Naive B cell (primary cell): ENCODE measurements around the gene RNF125. TPM values are rescaled to one million over a fixed set of nuclear protein-coding genes. Genes with fewer than 3 reads are reported as not detected.
"Not testable (repeated sequence)": the region's sequence is repeated elsewhere in the genome, so short reads cannot be mapped to it uniquely, and the experiment has no call there.

Experiments
- ATAC-seq, 2 donors: fragments of 150-1000 bp; cut with Tn5 transposase; 2 replicates each; pipeline ENCODE4 v1.10.0; 2021; ENCODE audit warnings: low read depth in 2 of 2, mild to moderate bottlenecking in 2 of 2, moderate library complexity in 2 of 2
- DNase-seq: peaks from one replicate; pipeline ENCODE4 v3.0.0; 2022
- H3K27ac Mint-ChIP-seq, 6 donors: one replicate each; pipeline ENCODE4 v1.8.0; 2020 to 2022; ENCODE audit warnings: mild to moderate bottlenecking in 6 of 6, mixed read lengths in 6 of 6, moderate library complexity in 5 of 6, inconsistent platforms in 2 of 6
- H3K27me3 Mint-ChIP-seq, 3 donors: one replicate each; pipeline ENCODE4 v1.8.0; 2021 to 2022; ENCODE audit warnings: mixed read lengths in 3 of 3, mild to moderate bottlenecking in 1 of 3
- H3K36me3 Mint-ChIP-seq, 2 donors: one replicate each; pipeline ENCODE4 v1.8.0; 2020 to 2022; ENCODE audit warnings: mixed read lengths in 2 of 2, inconsistent platforms in 1 of 2, mild to moderate bottlenecking in 1 of 2
- H3K4me1 Mint-ChIP-seq, 3 donors: one replicate each; pipeline ENCODE4 v1.8.0; 2020 to 2022; ENCODE audit warnings: mixed read lengths in 3 of 3, inconsistent platforms in 1 of 3, mild to moderate bottlenecking in 1 of 3, moderate library complexity in 1 of 3
- H3K4me3 Mint-ChIP-seq, 8 donors: one replicate each; pipeline ENCODE4 v1.8.0; 2020 to 2022; ENCODE audit warnings: mild to moderate bottlenecking in 8 of 8, mixed read lengths in 8 of 8, moderate library complexity in 8 of 8, inconsistent platforms in 2 of 8
- H3K9me3 Mint-ChIP-seq, 7 donors: one replicate each; pipeline ENCODE4 v1.8.0; 2020 to 2022; ENCODE audit warnings: mixed read lengths in 7 of 7, mild to moderate bottlenecking in 5 of 7, inconsistent platforms in 2 of 7, moderate library complexity in 1 of 7
- polyA plus RNA-seq, 6 donors: library from polyadenylated mRNA; unstranded; fragments of 300-500 nt; fragmentation: Illumina TruSeq; gene quantifications; one replicate each; pipeline ENCODE4 v1.2.3, GENCODE V29; 2021; ENCODE audit warnings: low read depth in 6 of 6

RNF125 gene
- polyA plus RNA-seq, 6 donors from 2014 or later: 8.9 to 21.2 (median 17.9) TPM

GRCh38 chr18:32001141-32001540, 17.5 kb upstream of the RNF125 start:
- H3K27me3 Mint-ChIP-seq: peaks cover 0 to 13% (median 0%) of the 10 kb centered on the region in 3 donors
- not testable (repeated sequence) for H3K27ac Mint-ChIP-seq, DNase-seq, ATAC-seq, H3K9me3 Mint-ChIP-seq, H3K4me1 Mint-ChIP-seq, H3K4me3 Mint-ChIP-seq, H3K36me3 Mint-ChIP-seq

- DNase-seq, H3K4me1 Mint-ChIP-seq, H3K27ac Mint-ChIP-seq, H3K4me3 Mint-ChIP-seq, ATAC-seq, H3K36me3 Mint-ChIP-seq, H3K9me3 Mint-ChIP-seq: not testable (repeated sequence)
- peaks cover 0 to 13% (median 0%) of the 10 kb centered on the region in 3 donors for H3K27me3 Mint-ChIP-seq
Observed at GRCh38 chr18:32003822-32004221, 14.8 kb upstream of the RNF125 start.

- no peak for DNase-seq
Observed at GRCh38 chr18:32010124-32010721, 8.4 kb upstream of the RNF125 start.

GRCh38 chr18:32011193-32011592, 7.4 kb upstream of the RNF125 start:
- H3K27me3 Mint-ChIP-seq: no peaks in the 10 kb centered on the region
- DNase-seq (no peak), ATAC-seq (no peak)
- peaks cover 0 to 5% (median 5%) of the 10 kb centered on the region in 3 donors for H3K4me1 Mint-ChIP-seq
- H3K27ac Mint-ChIP-seq: no peak overlapping the region
- no peak overlapping the region for H3K4me3 Mint-ChIP-seq
- no peaks in the 10 kb centered on the region for H3K36me3 Mint-ChIP-seq
- H3K9me3 Mint-ChIP-seq: no peaks in the 10 kb centered on the region

More at GRCh38 chr18:32010124-32010721, 8.4 kb upstream of the RNF125 start:
- H3K36me3 Mint-ChIP-seq: no peaks in the 10 kb centered on the region
- H3K27me3 Mint-ChIP-seq: no peaks in the 10 kb centered on the region
- no peaks in the 10 kb centered on the region for H3K4me1 Mint-ChIP-seq
- H3K9me3 Mint-ChIP-seq: no peaks in the 10 kb centered on the region
- no peak for ATAC-seq
- H3K4me3 Mint-ChIP-seq: no peak overlapping the region
- H3K27ac Mint-ChIP-seq: no peak overlapping the region

- Mint-ChIP-seq H3K4me1 (peaks cover 26 to 45% (median 38%) of the 10 kb centered on the region in 3 donors), H3K36me3 (no peaks in the 10 kb centered on the region), H3K27me3 (no peaks in the 10 kb centered on the region), H3K4me3 (peak overlapping the region; percentile 94 to 100 (median 98)), H3K27ac (peak overlapping the region; percentile 84 to 98 (median 97)), H3K9me3 (no peaks in the 10 kb centered on the region)
- ATAC-seq: peak; percentile 19 to 29
- DNase-seq: peak; percentile 60
Observed at GRCh38 chr18:32019251-32019948, 775 bp downstream of the RNF125 start.

- ATAC-seq: peak; percentile 2 to 3
- not testable (repeated sequence) for H3K36me3 Mint-ChIP-seq, H3K9me3 Mint-ChIP-seq, DNase-seq, H3K27me3 Mint-ChIP-seq
- Mint-ChIP-seq H3K4me1 (peaks cover 29 to 46% (median 43%) of the 10 kb centered on the region in 3 donors), H3K27ac (peak overlapping the region; percentile 72 to 98 (median 92)), H3K4me3 (peak overlapping the region; percentile 94 to 100 (median 98))
Observed at GRCh38 chr18:32019949-32020625, 1.5 kb downstream of the RNF125 start.

GRCh38 chr18:32021756-32022564, 3.3 kb downstream of the RNF125 start:
- H3K36me3 Mint-ChIP-seq: no peaks in the 10 kb centered on the region
- DNase-seq (no peak), ATAC-seq (no peak)
- H3K4me1 Mint-ChIP-seq: peaks cover 39 to 56% (median 55%) of the 10 kb centered on the region in 3 donors
- no peaks in the 10 kb centered on the region for H3K9me3 Mint-ChIP-seq
- H3K4me3 Mint-ChIP-seq: peak overlapping the region in 1 of 8 donors; percentile 36
- H3K27me3 Mint-ChIP-seq: no peaks in the 10 kb centered on the region
- H3K27ac Mint-ChIP-seq: peak overlapping the region in 4 of 6 donors; percentile 10 to 75 (median 24)

GRCh38 chr18:32025744-32026143, 7.1 kb downstream of the RNF125 start:
- Mint-ChIP-seq H3K27me3 (no peaks in the 10 kb centered on the region), H3K4me1 (peaks cover 30 to 44% (median 40%) of the 10 kb centered on the region in 3 donors), H3K4me3 (peak overlapping the region; percentile 23 to 76 (median 45)), H3K36me3 (no peaks in the 10 kb centered on the region), H3K27ac (peak overlapping the region in 2 of 6 donors; percentile 45 to 92), H3K9me3 (no peaks in the 10 kb centered on the region)
- no peak for DNase-seq
- no peak for ATAC-seq

- Mint-ChIP-seq H3K27ac (peak overlapping the region in 3 of 6 donors; percentile 16 to 80 (median 74)), H3K36me3 (no peaks in the 10 kb centered on the region), H3K4me1 (peaks cover 30 to 38% (median 34%) of the 10 kb centered on the region in 3 donors), H3K4me3 (peak overlapping the region in 7 of 8 donors; percentile 35 to 80 (median 76)), H3K27me3 (no peaks in the 10 kb centered on the region), H3K9me3 (no peaks in the 10 kb centered on the region)
- no peak for ATAC-seq
- no peak for DNase-seq
Observed at GRCh38 chr18:32026491-32027086, 8.0 kb downstream of the RNF125 start.

- no peak overlapping the region for H3K4me3 Mint-ChIP-seq
- H3K27me3 Mint-ChIP-seq: no peaks in the 10 kb centered on the region
- ATAC-seq: no peak
- peaks cover 23 to 47% (median 25%) of the 10 kb centered on the region in 3 donors for H3K4me1 Mint-ChIP-seq
- no peak for DNase-seq
- H3K36me3 Mint-ChIP-seq: no peaks in the 10 kb centered on the region
- peak overlapping the region in 1 of 6 donors; percentile 48 for H3K27ac Mint-ChIP-seq
- H3K9me3 Mint-ChIP-seq: no peaks in the 10 kb centered on the region
Observed at GRCh38 chr18:32029558-32029957, 10.9 kb downstream of the RNF125 start.

GRCh38 chr18:32032609-32033008, 14.0 kb downstream of the RNF125 start:
- H3K4me3 Mint-ChIP-seq: no peak overlapping the region

GRCh38 chr18:32036506-32037180, 18.0 kb downstream of the RNF125 start:
- peaks cover 29 to 49% (median 38%) of the 10 kb centered on the region in 3 donors for H3K4me1 Mint-ChIP-seq
- DNase-seq: no peak
- H3K27ac Mint-ChIP-seq: peak overlapping the region in 3 of 6 donors; percentile 26 to 82 (median 70)
- H3K36me3 Mint-ChIP-seq: peaks cover 11 to 17% of the 10 kb centered on the region in 2 donors
- no peaks in the 10 kb centered on the region for H3K9me3 Mint-ChIP-seq
- H3K4me3 Mint-ChIP-seq: no peak overlapping the region
- no peak for ATAC-seq
- H3K27me3 Mint-ChIP-seq: no peaks in the 10 kb centered on the region

More at GRCh38 chr18:32032609-32033008, 14.0 kb downstream of the RNF125 start:
- no peaks in the 10 kb centered on the region for H3K27me3 Mint-ChIP-seq
- peaks cover 2 to 6% of the 10 kb centered on the region in 2 donors for H3K36me3 Mint-ChIP-seq
- DNase-seq (no peak), ATAC-seq (no peak)
- H3K4me1 Mint-ChIP-seq: peaks cover 16 to 34% (median 21%) of the 10 kb centered on the region in 3 donors
- H3K9me3 Mint-ChIP-seq: no peaks in the 10 kb centered on the region
- peak overlapping the region in 1 of 6 donors; percentile 37 for H3K27ac Mint-ChIP-seq
